ENCODE measurements around the gene SHH. TPM values are rescaled to one million over a fixed set of nuclear protein-coding genes. Genes with fewer than 3 reads are reported as not detected.

Gene SHH
- total RNA-seq, 1 donor from 2014 or later = 0.16 TPM

DNA sequence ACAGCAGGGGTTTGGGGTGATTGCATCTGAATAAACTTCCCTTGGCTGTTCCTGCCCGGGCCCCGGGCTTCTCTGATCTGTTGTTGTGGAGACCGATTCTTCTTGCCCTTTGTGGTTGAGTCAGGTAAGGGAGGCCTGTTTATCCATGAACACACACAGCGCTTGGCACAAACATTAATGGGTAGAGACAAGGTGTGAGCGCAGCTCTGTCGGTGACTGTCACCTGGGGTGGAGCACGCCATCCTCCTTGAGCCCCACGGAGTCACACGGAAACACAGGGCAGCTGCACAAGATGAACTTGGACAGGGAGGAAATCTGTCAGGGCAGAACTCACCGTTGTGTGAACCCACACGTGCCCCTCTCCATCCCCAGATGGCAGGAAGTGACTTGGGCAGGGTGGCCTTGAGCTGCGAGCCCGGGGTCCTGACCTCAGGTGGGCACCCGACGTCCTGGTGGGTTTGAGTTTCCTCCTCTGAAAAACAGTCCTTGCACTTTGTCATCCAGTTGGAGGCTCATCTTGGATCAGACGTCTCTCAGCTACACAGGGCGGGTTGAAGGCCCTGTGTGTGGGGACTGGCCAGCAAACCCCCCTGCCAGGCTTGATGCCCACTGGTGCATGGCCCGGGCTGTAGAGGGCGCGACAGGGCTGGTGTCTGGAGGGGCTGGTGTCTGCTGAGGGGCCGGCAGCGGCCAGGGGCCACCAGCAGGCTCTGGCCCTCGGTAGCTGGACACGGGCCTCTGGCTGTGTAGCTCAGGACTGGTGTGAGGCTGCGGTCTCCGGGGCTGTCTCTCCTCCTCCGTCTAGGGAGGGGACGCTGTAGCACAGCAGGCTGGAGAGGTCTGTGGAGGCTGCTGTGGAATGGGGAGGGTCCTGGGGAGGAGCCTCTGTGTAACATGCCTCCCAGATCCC lies 24.2 kb upstream of the SHH start:
- H3K27me3 Mint-ChIP-seq (ENCODE audit: low read depth, unreplicated experiment) = peaks cover 35% of the 10 kb centered on the region
- Histone ChIP-seq H3K27me3 (ENCODE audit: insufficient read depth, low read length) (peaks cover 7% of the 10 kb centered on the region), H3K9ac (ENCODE audit: low read length) (no peak overlapping the region), H3K36me3 (ENCODE audit: insufficient read depth, low read length) (no peaks in the 10 kb centered on the region), H3K4me1 (ENCODE audit: insufficient read depth, low read length) (no peaks in the 10 kb centered on the region), H3K27ac (ENCODE audit: low read depth, low read length) (no peak overlapping the region), H3K9me3 (ENCODE audit: insufficient read depth, low read depth, low read length) (no peaks in the 10 kb centered on the region), H3K4me3 (ENCODE audit: insufficient read depth, low read depth, low read length) (no peak overlapping the region), H3K4me2 (ENCODE audit: low read length) (no peak overlapping the region), H2AFZ (ENCODE audit: low read depth, low read length) (no peak overlapping the region), H3K79me2 (ENCODE audit: insufficient read depth, low read length) (no peaks in the 10 kb centered on the region), H4K20me1 (ENCODE audit: insufficient read depth, low read length) (no peaks in the 10 kb centered on the region)
- H3K27ac Mint-ChIP-seq (ENCODE audit: unreplicated experiment) = no peak overlapping the region
- H3K36me3 Mint-ChIP-seq (ENCODE audit: low read depth, unreplicated experiment) = no peaks in the 10 kb centered on the region
- H3K4me3 Mint-ChIP-seq (ENCODE audit: unreplicated experiment) = no peak overlapping the region
- no peak for FAIRE-seq
- no peak for DNase-seq (ENCODE audit: low read depth)
- no peaks in the 10 kb centered on the region for H3K9me3 Mint-ChIP-seq (ENCODE audit: unreplicated experiment)
- peaks cover 4% of the 10 kb centered on the region for H3K4me1 Mint-ChIP-seq (ENCODE audit: low read depth, unreplicated experiment)
- no peak for TF ChIP-seq EZH2 (IDR thresholded peaks at IDR 0.05; ENCODE audit: insufficient read depth, low read length)
- TF ChIP-seq CTCF (IDR thresholded peaks at IDR 0.05; ENCODE audit: insufficient read depth, low read depth, low read length) = no peak

GRCh38 chr7:155835446-155836215 lies 23.4 kb upstream of the SHH start:
- Mint-ChIP-seq H3K4me1 (ENCODE audit: low read depth, unreplicated experiment) (peaks cover 4% of the 10 kb centered on the region), H3K9me3 (ENCODE audit: unreplicated experiment) (no peaks in the 10 kb centered on the region), H3K36me3 (ENCODE audit: low read depth, unreplicated experiment) (no peaks in the 10 kb centered on the region), H3K27ac (ENCODE audit: unreplicated experiment) (no peak overlapping the region), H3K27me3 (ENCODE audit: low read depth, unreplicated experiment) (peaks cover 38% of the 10 kb centered on the region), H3K4me3 (ENCODE audit: unreplicated experiment) (no peak overlapping the region)
- Histone ChIP-seq H3K9me3 (ENCODE audit: insufficient read depth, low read depth, low read length) (no peaks in the 10 kb centered on the region), H3K9ac (ENCODE audit: low read length) (no peak overlapping the region), H3K79me2 (ENCODE audit: insufficient read depth, low read length) (no peaks in the 10 kb centered on the region), H3K4me1 (ENCODE audit: insufficient read depth, low read length) (no peaks in the 10 kb centered on the region), H3K4me2 (ENCODE audit: low read length) (no peak overlapping the region), H3K36me3 (ENCODE audit: insufficient read depth, low read length) (no peaks in the 10 kb centered on the region), H3K27ac (ENCODE audit: low read depth, low read length) (no peak overlapping the region), H4K20me1 (ENCODE audit: insufficient read depth, low read length) (no peaks in the 10 kb centered on the region), H2AFZ (ENCODE audit: low read depth, low read length) (no peak overlapping the region), H3K27me3 (ENCODE audit: insufficient read depth, low read length) (peaks cover 7% of the 10 kb centered on the region), H3K4me3 (ENCODE audit: insufficient read depth, low read depth, low read length) (no peak overlapping the region)
- TF ChIP-seq CTCF (IDR thresholded peaks at IDR 0.05; ENCODE audit: insufficient read depth, low read depth, low read length) = no peak
- TF ChIP-seq EZH2 (IDR thresholded peaks at IDR 0.05; ENCODE audit: insufficient read depth, low read length) = no peak
- FAIRE-seq (no peak), DNase-seq (ENCODE audit: low read depth) (no peak)
